Measurements from ENCODE around the gene XYLT2.
"Not testable (repeated sequence)": the region's sequence is repeated elsewhere in the genome, so short reads cannot be mapped to it uniquely, and the experiment has no call there.

Gene XYLT2

GRCh38 chr17:50322271-50322670 is 23.7 kb upstream of the XYLT2 start:
- DNase-seq: no peak

- no peak for DNase-seq
These were observed 22.9 kb upstream of the XYLT2 start for GRCh38 chr17:50323060-50323459.

- DNase-seq: no peak
These were observed 20.0 kb upstream of the XYLT2 start for GRCh38 chr17:50325906-50326305.

GRCh38 chr17:50326831-50327364 is 19.0 kb upstream of the XYLT2 start:
- DNase-seq: no peak

GRCh38 chr17:50328363-50329325 is 17.3 kb upstream of the XYLT2 start:
- no peak for DNase-seq

GRCh38 chr17:50329716-50330115 is 16.2 kb upstream of the XYLT2 start:
- DNase-seq: no peak

GRCh38 chr17:50330151-50330775 is 15.7 kb upstream of the XYLT2 start:
- DNase-seq: no peak

GRCh38 chr17:50331085-50331791 is 14.7 kb upstream of the XYLT2 start:
- no peak for DNase-seq

GRCh38 chr17:50332196-50332595 is 13.7 kb upstream of the XYLT2 start:
- no peak for DNase-seq

- DNase-seq: not testable (repeated sequence)
These were observed 12.5 kb upstream of the XYLT2 start for GRCh38 chr17:50333291-50334057.

- no peak for DNase-seq
These were observed 8.0 kb upstream of the XYLT2 start for GRCh38 chr17:50337956-50338355.

- no peak for DNase-seq
These were observed 7.3 kb upstream of the XYLT2 start for GRCh38 chr17:50338645-50339044.

- no peak for DNase-seq
These were observed 6.5 kb upstream of the XYLT2 start for GRCh38 chr17:50339381-50339780.

GRCh38 chr17:50344731-50345365 is 1.1 kb upstream of the XYLT2 start:
- DNase-seq: no peak

GRCh38 chr17:50346313-50347116 is 589 bp downstream of the XYLT2 start:
- no peak for DNase-seq

- DNase-seq: no peak
These were observed 1.4 kb downstream of the XYLT2 start for GRCh38 chr17:50347117-50347893.

- no peak for DNase-seq
These were observed 2.0 kb downstream of the XYLT2 start for GRCh38 chr17:50347894-50348291.

- DNase-seq: no peak
These were observed 2.8 kb downstream of the XYLT2 start for GRCh38 chr17:50348522-50349242.

- DNase-seq: no peak
These were observed 3.3 kb downstream of the XYLT2 start for GRCh38 chr17:50349243-50349600.

GRCh38 chr17:50350733-50351132 is 4.8 kb downstream of the XYLT2 start:
- DNase-seq: no peak

Data from NCI-H1105 treated with DMSO at 0.1 percent for 48 hours (cell line).